Nephron (organoid): ENCODE results near the gene SMARCA2.

ENCODE experiments used
- H3K27ac Mint-ChIP-seq, 3 experiments: 2 replicates each; pipeline ENCODE4 v1.8.0; 2020; ENCODE audit warnings: mixed read lengths in 3 of 3, mild to moderate bottlenecking in 2 of 3, moderate library complexity in 1 of 3
- H3K27me3 Mint-ChIP-seq: 2 replicates; pipeline ENCODE4 v1.8.0; 2021; ENCODE audit warnings: low read depth, mild to moderate bottlenecking, moderate library complexity, mixed read lengths
- H3K36me3 Mint-ChIP-seq: 2 replicates; pipeline ENCODE4 v1.8.0; 2020; ENCODE audit warnings: low read depth, mixed read lengths
- H3K4me1 Mint-ChIP-seq: 2 replicates; pipeline ENCODE4 v1.8.0; 2020; ENCODE audit warnings: mixed read lengths
- H3K4me3 Mint-ChIP-seq, 3 experiments: 2 replicates each; pipeline ENCODE4 v1.8.0; 2020; ENCODE audit warnings: mild to moderate bottlenecking in 3 of 3, mixed read lengths in 3 of 3, moderate library complexity in 2 of 3
- H3K9me3 Mint-ChIP-seq: 2 replicates; pipeline ENCODE4 v1.8.0; 2020; ENCODE audit warnings: mixed read lengths
- CTCF ChIP-seq, 3 experiments: fragments of 200-600 bp; sonication (generic); IDR thresholded peaks; one replicate each; pipeline ENCODE4 v1.5.0; 2021; ENCODE audit warnings: antibody characterized with exemption in 3 of 3; ENCODE audit not compliant: unreplicated experiment in 3 of 3

Gene SMARCA2

GRCh38 chr9:2179567-2179966, 164.4 kb downstream of the SMARCA2 start:
- no peak overlapping the region for H3K4me3 Mint-ChIP-seq
- no peaks in the 10 kb centered on the region for H3K27me3 Mint-ChIP-seq
- H3K9me3 Mint-ChIP-seq = no peaks in the 10 kb centered on the region
- TF ChIP-seq CTCF (IDR thresholded peaks at IDR 0.05; ENCODE audit: unreplicated experiment in 3 of 3) = no peak
- peaks cover 22% of the 10 kb centered on the region for H3K4me1 Mint-ChIP-seq
- H3K27ac Mint-ChIP-seq = peak overlapping the region; percentile 14 to 64 (median 21)
- H3K36me3 Mint-ChIP-seq = peaks cover 20% of the 10 kb centered on the region

DNA sequence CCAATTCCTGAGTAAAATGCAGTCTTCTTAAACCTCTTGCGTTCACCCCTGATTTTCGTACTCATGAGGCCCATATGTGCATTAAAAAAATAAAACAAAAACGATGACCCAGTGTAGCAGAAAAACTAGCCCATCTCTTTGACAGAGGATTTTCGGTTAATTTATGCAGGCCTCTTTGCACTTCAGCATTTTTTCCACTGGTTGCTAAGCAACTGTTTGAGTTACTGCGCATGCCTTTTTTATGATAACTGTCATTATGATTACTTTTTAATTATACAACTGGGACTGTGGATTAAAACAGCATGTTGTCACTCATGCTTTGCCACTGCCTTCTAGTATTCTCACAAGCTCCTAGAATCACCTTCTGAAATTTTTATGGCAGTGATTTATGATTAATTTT, 165.0 kb downstream of the SMARCA2 start:
- Mint-ChIP-seq H3K36me3 (peaks cover 23% of the 10 kb centered on the region), H3K27ac (peak overlapping the region; percentile 14 to 64 (median 21)), H3K9me3 (no peaks in the 10 kb centered on the region), H3K4me1 (peaks cover 22% of the 10 kb centered on the region), H3K4me3 (no peak overlapping the region), H3K27me3 (no peaks in the 10 kb centered on the region)
- TF ChIP-seq CTCF (IDR thresholded peaks at IDR 0.05; ENCODE audit: unreplicated experiment in 3 of 3) = no peak

DNA sequence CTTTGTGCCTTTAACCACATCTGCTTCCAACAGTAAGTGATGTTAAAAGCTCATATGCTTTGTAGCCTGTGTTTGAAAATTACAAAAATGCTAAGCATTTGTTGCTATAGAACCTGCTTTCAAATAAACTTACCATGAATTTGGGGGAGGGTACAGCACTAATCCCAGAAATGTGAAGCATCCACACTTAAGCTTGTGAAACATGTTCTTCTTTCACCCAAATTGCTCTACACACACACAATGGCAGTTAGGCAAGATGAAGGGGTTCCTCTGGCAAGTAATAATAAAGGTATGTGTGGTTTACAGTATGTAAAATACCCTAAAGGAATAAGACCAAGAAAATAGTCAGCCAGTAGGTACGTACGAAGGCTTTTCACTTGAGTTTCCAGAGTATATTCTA, 165.6 kb downstream of the SMARCA2 start:
- no peaks in the 10 kb centered on the region for H3K27me3 Mint-ChIP-seq
- TF ChIP-seq CTCF (IDR thresholded peaks at IDR 0.05; ENCODE audit: unreplicated experiment in 3 of 3) = no peak
- H3K36me3 Mint-ChIP-seq = peaks cover 24% of the 10 kb centered on the region
- peaks cover 22% of the 10 kb centered on the region for H3K4me1 Mint-ChIP-seq
- no peak overlapping the region for H3K4me3 Mint-ChIP-seq
- H3K9me3 Mint-ChIP-seq = no peaks in the 10 kb centered on the region
- peak overlapping the region in 1 of 3 experiments; percentile 14 for H3K27ac Mint-ChIP-seq

DNA sequence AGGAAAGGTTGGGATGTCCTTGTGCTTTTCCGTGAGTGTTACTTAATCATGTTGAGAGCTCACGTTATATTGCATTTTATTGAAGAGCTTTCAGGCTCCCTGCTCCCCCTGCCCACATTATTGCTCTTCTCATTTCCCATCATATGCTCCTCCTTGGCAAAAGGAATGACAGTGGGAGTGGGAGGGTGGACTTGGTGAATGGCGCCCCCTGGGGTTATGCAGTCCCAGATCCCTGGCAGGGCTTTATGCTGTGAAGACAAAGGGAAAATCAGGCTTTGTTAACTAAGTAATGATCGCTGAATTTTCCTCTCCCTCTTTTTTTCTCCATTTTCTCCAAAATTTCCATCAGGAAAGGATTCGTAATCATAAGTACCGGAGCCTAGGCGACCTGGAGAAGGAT, 166.6 kb downstream of the SMARCA2 start:
- TF ChIP-seq CTCF (IDR thresholded peaks at IDR 0.05; ENCODE audit: unreplicated experiment in 3 of 3) = no peak
- no peaks in the 10 kb centered on the region for H3K9me3 Mint-ChIP-seq
- no peak overlapping the region for H3K4me3 Mint-ChIP-seq
- peak overlapping the region in 2 of 3 experiments; percentile 5 to 45 for H3K27ac Mint-ChIP-seq
- peaks cover 31% of the 10 kb centered on the region for H3K36me3 Mint-ChIP-seq
- H3K4me1 Mint-ChIP-seq = peaks cover 22% of the 10 kb centered on the region
- no peaks in the 10 kb centered on the region for H3K27me3 Mint-ChIP-seq

DNA sequence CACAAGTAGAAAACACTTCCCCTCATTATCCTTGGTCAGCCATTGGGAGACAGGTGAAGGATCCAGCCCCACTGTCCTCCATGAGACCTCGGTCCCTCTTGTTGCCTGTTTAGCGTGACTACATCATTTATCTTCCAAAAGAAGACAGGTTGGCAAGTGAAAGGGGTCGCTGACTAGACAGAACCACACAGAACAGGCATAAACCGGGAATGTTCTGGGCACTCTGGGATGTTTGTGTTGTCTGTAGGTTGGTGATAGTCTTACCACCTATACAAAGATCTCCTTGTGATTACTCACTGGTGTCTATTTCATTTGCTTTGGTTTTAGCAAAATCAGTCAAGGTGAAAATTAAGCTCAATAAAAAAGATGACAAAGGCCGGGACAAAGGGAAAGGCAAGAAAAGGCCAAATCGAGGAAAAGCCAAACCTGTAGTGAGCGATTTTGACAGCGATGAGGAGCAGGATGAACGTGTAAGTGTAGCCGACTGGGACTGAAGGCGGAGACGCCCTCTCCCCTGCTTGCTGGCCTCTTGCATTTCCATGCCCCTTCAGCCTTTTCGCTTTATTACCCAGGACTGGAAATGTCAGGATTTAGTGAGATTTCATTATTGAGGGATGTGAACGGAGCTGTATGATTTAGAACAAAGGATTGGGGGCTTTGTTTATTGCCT, 175.9 kb downstream of the SMARCA2 start:
- H3K27me3 Mint-ChIP-seq = no peaks in the 10 kb centered on the region
- no peak overlapping the region for H3K4me3 Mint-ChIP-seq
- no peak for TF ChIP-seq CTCF (IDR thresholded peaks at IDR 0.05; ENCODE audit: unreplicated experiment in 3 of 3)
- no peaks in the 10 kb centered on the region for H3K9me3 Mint-ChIP-seq
- peak overlapping the region in 2 of 3 experiments; percentile 21 to 45 for H3K27ac Mint-ChIP-seq
- peaks cover 53% of the 10 kb centered on the region for H3K36me3 Mint-ChIP-seq
- H3K4me1 Mint-ChIP-seq = peaks cover 25% of the 10 kb centered on the region

DNA sequence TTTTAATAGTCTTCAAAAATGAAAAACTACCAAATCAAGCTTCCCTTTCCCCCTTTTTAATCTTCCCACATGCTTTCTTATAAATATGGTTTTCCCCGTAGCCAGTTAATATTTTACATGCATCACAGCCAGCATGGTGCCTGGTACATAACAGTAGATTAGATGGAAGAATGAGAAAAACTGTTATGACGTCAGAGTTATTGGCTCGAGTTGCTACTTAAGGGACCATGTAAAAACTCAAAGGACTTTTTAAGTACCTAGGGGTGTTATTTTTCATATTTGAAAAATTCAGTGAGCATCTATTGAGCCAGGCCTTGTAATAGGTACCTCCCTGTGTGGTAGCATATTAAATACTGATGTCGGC, 176.4 kb downstream of the SMARCA2 start:
- Mint-ChIP-seq H3K27me3 (no peaks in the 10 kb centered on the region), H3K4me3 (no peak overlapping the region), H3K4me1 (peaks cover 25% of the 10 kb centered on the region), H3K27ac (peak overlapping the region in 1 of 3 experiments; percentile 21), H3K9me3 (no peaks in the 10 kb centered on the region), H3K36me3 (peaks cover 50% of the 10 kb centered on the region)
- no peak for TF ChIP-seq CTCF (IDR thresholded peaks at IDR 0.05; ENCODE audit: unreplicated experiment in 3 of 3)
